Gastroesophageal sphincter (tissue), 4 donors: Measurements from ENCODE around the gene MACROH2A1. TPM values are rescaled to one million over a fixed set of nuclear protein-coding genes. Genes with fewer than 3 reads are reported as not detected.

Experiments used
- ATAC-seq: fragments of 150-250 bp; one replicate; pipeline ENCODE4 v1.9.1; 2016; ENCODE audit warnings: mild to moderate bottlenecking, moderate library complexity
- H3K27ac ChIP-seq, 4 donors: fragments of 200-600 bp; sonication (generic) in 3 of 4; 1 replicate in 3 of 4; 2 replicates in 1 of 4; pipeline ENCODE4 v1.5.1; 2016 to 2019
- H3K27me3 ChIP-seq: fragments of 200-600 bp; sonication (generic); one replicate; pipeline ENCODE4 v1.5.1; 2019
- H3K36me3 ChIP-seq, 2 donors: fragments of 200-600 bp; sonication (generic); one replicate each; pipeline ENCODE4 v1.5.1; 2019; ENCODE audit warnings: control low read depth in 1 of 2
- H3K4me1 ChIP-seq, 3 donors: fragments of 200-600 bp; sonication (generic); 1 replicate in 2 of 3; 2 replicates in 1 of 3; pipeline ENCODE4 v1.5.1; 2016 to 2019; ENCODE audit warnings: control low read depth in 2 of 3
- H3K4me3 ChIP-seq, 2 donors: fragments of 200-600 bp; sonication (generic); one replicate each; pipeline ENCODE4 v1.5.1; 2019; ENCODE audit warnings: mild to moderate bottlenecking in 1 of 2, moderate library complexity in 1 of 2
- H3K9me3 ChIP-seq, 3 donors: fragments of 200-600 bp; sonication (generic); one replicate each; pipeline ENCODE4 v1.5.1; 2017 to 2019; ENCODE audit warnings: control low read depth in 2 of 3
- CTCF ChIP-seq, 4 experiments: fragments of 200-600 bp in 2 of 4; fragments of 450-650 bp in 2 of 4; sonication (generic) in 1 of 4; IDR thresholded peaks; one replicate each; pipeline ENCODE4 v1.5.1; 2017 to 2019; ENCODE audit warnings: antibody characterized with exemption in 4 of 4, mild to moderate bottlenecking in 2 of 4, moderate library complexity in 2 of 4
- EP300 ChIP-seq: sonication (generic); formaldehyde crosslinking; IDR thresholded peaks from one replicate; pipeline ENCODE4 v1.6.1; 2017; ENCODE audit warnings: antibody characterized with exemption, mild to moderate bottlenecking
- POLR2A ChIP-seq, 2 donors: fragments of 450-650 bp; IDR thresholded peaks; one replicate each; pipeline ENCODE4 v1.6.1; 2017; ENCODE audit warnings: antibody characterized with exemption in 2 of 2, mild to moderate bottlenecking in 2 of 2, moderate library complexity in 1 of 2
- POLR2AphosphoS5 ChIP-seq: sonication (generic); formaldehyde crosslinking; IDR thresholded peaks from one replicate; pipeline ENCODE4 v1.6.1; 2017; ENCODE audit warnings: antibody characterized with exemption
- WGBS, 2 donors: methylation state at CpG; one replicate each; pipeline ENCODE4 v1.1.5; 2018; ENCODE audit warnings: low coverage in 1 of 2; 5-methylcytosine and 5-hydroxymethylcytosine counted together
- total RNA-seq, 4 donors: library from RNA; depleted of rRNA; stranded (reverse); fragments of >200 nt; gene quantifications; one replicate each; pipeline ENCODE4 v1.1.0, GENCODE V29; 2016

The MACROH2A1 gene
- total RNA-seq: 100 to 1,000 TPM; 163 to 180 (median 177) TPM

DNA sequence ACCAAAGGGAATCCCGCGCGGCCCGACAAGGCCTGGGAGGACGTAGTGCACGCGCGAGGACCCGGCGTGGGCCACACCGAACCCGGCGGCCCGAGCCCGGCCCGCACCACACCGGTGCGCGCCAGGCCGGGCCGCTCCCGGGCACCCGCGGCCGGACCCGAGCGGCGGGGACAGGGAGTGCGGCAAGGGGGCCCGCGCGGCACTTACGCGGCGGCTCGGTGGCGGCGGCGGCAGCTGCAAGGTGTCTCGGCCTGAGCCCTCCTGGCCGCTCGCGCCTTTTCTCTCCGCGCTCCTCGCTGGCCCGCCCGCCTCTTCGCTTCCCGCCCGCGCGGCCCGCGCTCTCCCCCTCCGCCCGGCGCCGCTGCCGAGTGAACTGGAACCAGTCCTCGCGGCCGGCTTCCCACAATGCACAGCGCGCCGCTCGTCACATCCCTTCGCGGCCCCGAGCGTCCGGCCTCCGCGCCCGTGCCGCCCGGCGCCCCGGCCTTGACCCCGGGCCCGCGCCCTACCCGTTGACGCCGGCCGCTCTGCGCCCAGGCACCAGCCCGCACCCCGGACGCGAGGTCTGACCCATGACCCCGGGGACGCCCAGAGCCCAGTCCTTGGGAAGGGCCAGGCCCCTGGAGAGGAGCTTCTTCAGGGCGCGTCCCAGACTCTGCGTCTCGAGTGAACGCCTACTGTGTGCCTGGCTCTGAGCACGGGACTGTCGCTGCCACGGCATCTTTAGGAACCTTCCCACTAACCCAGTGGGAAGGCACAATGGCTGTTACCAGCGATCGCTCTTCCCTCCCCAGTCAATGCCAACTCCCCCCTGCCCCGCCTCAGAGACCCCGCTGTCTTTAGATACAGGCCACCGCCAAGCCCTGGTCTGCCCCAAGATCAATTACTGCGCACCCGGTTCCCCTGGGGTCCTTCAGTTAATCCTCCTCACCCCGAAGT is at the start of gene MACROH2A1:
MACROH2A1 (minus strand) TSS at position 377 of the 939 bp plus-strand sequence. CDS start 10,138 bp downstream, outside the sequence.
- Histone ChIP-seq H3K36me3 (no peaks in the 10 kb centered on the region), H3K9me3 (no peaks in the 10 kb centered on the region), H3K27ac (peak within 1 kb of the TSS; percentile 77 to 92 (median 88)), H3K4me3 (peak within 1 kb of the TSS; percentile 72 to 96), H3K27me3 (no peaks in the 10 kb centered on the region), H3K4me1 (peaks cover 0 to 54% (median 17%) of the 10 kb centered on the region in 3 donors)
- WGBS, 2 donors: 3 to 7% methylated on average over 5 to 13 of the region's 109 CpGs
- ATAC-seq: peak; percentile 98
- TF ChIP-seq POLR2AphosphoS5 (peak; percentile 90), EP300 (no peak), POLR2A (IDR thresholded peaks at IDR 0.05) (peak; percentile 93 to 94), CTCF (IDR thresholded peaks at IDR 0.05) (peak in 3 of 4 experiments; percentile 25 to 30 (median 27))

DNA sequence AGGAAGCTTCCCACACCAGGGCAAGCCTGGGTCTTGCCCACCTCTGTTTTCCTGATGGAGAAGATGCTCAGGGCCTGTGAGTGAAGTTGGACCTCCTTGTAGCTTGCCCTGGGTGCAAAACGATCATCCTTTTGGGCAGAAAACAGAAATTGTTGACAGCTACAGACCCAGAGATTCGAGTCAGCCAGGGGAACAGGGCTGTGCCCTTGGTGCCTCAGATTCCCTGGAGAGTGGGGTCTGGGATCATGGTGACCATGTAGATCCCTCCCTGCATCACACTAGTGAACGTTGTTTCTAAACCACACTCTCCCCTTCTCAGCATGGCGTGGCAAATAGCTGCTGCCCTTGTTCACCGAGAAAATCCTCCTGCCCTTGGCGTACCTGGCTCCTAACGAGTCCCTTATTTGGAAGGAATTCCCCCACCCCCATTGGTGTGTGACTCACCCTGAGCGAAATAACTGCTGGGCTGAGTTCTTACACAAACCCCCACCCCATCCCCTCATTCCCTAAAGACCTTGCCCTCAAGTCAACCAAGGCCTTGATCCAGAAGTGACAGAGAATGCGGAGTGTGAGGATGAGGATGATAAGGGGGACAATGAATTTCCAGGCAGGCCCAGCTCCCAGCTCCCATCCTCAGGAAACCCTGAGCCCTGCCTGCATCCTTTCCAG is 49.2 kb upstream of the MACROH2A1 start:
- H3K36me3 ChIP-seq: no peaks in the 10 kb centered on the region
- H3K27ac ChIP-seq: no peak overlapping the region
- H3K27me3 ChIP-seq: no peaks in the 10 kb centered on the region
- TF ChIP-seq POLR2A (IDR thresholded peaks at IDR 0.05) (no peak), EP300 (no peak), POLR2AphosphoS5 (no peak), CTCF (IDR thresholded peaks at IDR 0.05) (no peak)
- no peak overlapping the region for H3K4me3 ChIP-seq
- no peak for ATAC-seq
- no peaks in the 10 kb centered on the region for H3K9me3 ChIP-seq
- 73 to 83% methylated on average over 2 to 4 of the region's 9 CpGs for WGBS, 2 donors
- peaks cover 0 to 7% (median 0%) of the 10 kb centered on the region in 3 donors for H3K4me1 ChIP-seq

GRCh38 chr5:135447298-135447929 is 48.4 kb upstream of the MACROH2A1 start, which contains the start of gene DCANP1:
TSS of gene DCANP1 (minus strand) at chr5:135447348. CDS start at chr5:135447108, 240 bp downstream.
- Histone ChIP-seq H3K4me3 (no peak within 1 kb of the TSS), H3K27me3 (no peaks in the 10 kb centered on the region), H3K36me3 (no peaks in the 10 kb centered on the region), H3K4me1 (peaks cover 0 to 9% (median 0%) of the 10 kb centered on the region in 3 donors), H3K27ac (no peak within 1 kb of the TSS), H3K9me3 (no peaks in the 10 kb centered on the region)
- TF ChIP-seq POLR2A (IDR thresholded peaks at IDR 0.05): no peak
- no peak for TF ChIP-seq CTCF (IDR thresholded peaks at IDR 0.05)
- TF ChIP-seq POLR2AphosphoS5: no peak
- TF ChIP-seq EP300: no peak
- ATAC-seq: no peak
- 91% methylated on average over 4 of the region's 5 CpGs; no CpG with 5 or more reads in 1 of the 2 donors for WGBS, 2 donors

- Histone ChIP-seq H3K4me3 (no peak overlapping the region), H3K27me3 (no peaks in the 10 kb centered on the region), H3K36me3 (no peaks in the 10 kb centered on the region), H3K4me1 (peaks cover 0 to 9% (median 0%) of the 10 kb centered on the region in 3 donors), H3K27ac (no peak overlapping the region), H3K9me3 (no peaks in the 10 kb centered on the region)
- no peak for TF ChIP-seq CTCF (IDR thresholded peaks at IDR 0.05)
- TF ChIP-seq EP300: no peak
- no peak for TF ChIP-seq POLR2AphosphoS5
- TF ChIP-seq POLR2A (IDR thresholded peaks at IDR 0.05): no peak
- 67% methylated on average over 4 of the region's 7 CpGs; no CpG with 5 or more reads in 1 of the 2 donors for WGBS, 2 donors
- ATAC-seq: no peak
Observed at GRCh38 chr5:135446615-135447014, 47.6 kb upstream of the MACROH2A1 start.
